Measurements from ENCODE around the gene C19orf33.

GRCh38 chr19:38326591-38326990 lies 22.5 kb downstream of the C19orf33 start:
- no peak for TF ChIP-seq CTCF (IDR thresholded peaks at IDR 0.05)
- TF ChIP-seq POLR2A (IDR thresholded peaks at IDR 0.05), result no peak
